SH-SY5Y (cell line): ENCODE results near the gene AP2S1.

Source experiments
- GATA2 ChIP-seq: IDR thresholded peaks from 2 replicates; pipeline ENCODE4 v1.6.1; 2011; ENCODE audit warnings: mild to moderate bottlenecking, low read depth, low read length
- GATA3 ChIP-seq: IDR thresholded peaks from 2 replicates; pipeline ENCODE4 v1.6.1; 2011; ENCODE audit warnings: low read depth, mild to moderate bottlenecking, low read length, moderate library complexity

AP2S1 gene

DNA sequence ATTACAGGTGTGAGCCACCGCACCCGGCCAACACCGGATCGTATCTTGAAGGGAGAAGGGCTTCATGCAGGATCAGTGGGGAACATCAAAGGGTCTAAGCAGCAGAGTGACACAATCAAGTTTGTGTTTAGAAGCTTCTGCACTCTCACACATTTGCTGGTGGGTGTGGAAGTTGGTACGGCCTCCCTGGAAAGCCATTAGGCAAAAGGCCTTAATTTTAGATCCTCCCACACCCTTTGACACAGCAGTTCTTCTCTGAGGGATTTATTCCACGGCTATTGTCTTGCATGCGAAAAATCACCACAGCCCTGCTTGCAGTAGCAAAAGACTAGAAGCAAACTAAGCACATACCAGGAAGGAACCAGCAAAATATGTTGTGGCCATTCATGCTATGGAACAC, 44.0 kb downstream of the AP2S1 start:
- no peak for TF ChIP-seq GATA2

DNA sequence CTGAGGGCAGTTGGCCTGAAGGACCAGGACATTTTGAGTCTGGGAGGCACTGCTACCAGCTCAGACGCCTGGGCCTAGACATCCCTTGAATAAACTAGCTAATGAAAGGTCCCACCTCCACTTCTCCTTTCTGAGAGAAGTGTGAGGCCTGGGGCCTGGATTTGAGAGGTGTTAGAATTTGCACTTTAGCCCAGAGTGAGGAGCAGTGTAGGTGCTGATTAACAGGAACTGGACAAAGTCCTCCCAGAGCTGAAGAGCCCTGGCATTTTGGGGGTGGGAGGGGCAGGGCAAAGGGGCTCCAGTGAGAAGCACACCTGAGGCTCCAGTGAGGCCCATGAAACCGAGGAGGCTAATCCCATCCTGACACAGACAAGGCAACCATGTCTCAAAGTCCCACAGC, 47.1 kb downstream of the AP2S1 start:
- TF ChIP-seq GATA3, result no peak
- TF ChIP-seq GATA2, result no peak

- TF ChIP-seq GATA3 (no peak), GATA2 (no peak)
These were observed 48.5 kb downstream of the AP2S1 start for GRCh38 chr19:46802152-46802551.

DNA sequence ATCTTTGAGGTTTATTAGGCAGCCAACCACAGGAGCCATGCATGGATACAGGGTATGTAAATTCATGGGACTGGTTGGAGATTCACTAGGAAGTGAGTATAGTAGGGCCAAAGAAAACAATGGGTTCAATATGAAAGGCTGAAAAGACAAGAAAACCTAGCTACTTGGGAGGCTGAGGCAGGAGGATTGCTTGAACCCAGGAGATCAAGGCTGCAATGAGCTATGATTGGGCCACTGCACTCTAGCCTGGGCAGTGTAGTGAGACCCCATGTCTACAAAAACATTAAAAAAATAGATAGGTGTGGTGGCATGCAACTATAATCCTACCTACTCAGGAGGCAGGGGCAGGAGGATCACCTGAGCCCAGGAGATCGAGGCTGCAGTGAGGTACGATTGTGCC, 51.9 kb downstream of the AP2S1 start:
- TF ChIP-seq GATA2, result no peak
- TF ChIP-seq GATA3, result no peak

DNA sequence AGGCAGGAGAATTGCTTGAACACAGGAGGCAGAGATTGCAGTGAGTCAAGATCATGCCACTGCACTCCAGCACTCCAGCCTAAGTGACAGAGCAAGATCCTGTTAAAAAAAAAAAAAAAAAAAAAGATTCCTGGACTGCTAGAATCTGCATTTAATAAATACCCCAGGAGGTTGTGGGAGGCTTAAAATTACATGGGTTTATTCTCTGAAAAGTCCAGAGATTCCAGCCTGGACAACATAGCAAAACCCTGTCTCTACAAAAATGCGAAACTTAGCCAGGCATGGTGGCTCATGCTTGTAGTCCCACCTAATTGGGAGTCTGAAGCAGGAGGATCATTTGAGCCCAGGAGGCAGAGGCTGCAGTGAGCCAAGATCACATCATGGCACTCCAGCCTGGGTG, 52.8 kb downstream of the AP2S1 start:
- TF ChIP-seq GATA3, result no peak

DNA sequence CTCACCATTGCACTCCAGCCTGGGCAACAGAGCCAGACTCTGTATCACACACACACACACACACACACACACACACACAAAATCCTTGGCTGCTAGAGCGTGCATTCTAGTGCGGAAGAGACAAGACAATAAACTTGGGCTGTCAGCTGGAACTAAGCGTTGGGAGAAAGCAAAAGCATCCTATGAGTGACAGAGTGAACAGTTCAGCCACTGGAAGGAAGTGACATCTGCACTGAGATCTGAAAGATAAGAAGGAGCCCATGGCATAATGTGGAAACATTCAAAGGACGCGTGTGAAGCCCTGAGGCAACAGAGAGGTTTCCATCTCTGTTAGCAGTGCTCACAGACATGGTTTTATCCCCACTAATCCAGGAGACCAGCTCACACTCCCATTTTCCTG, 58.7 kb downstream of the AP2S1 start:
- TF ChIP-seq GATA3, result peak; percentile 86
- peak; percentile 95 for TF ChIP-seq GATA2

DNA sequence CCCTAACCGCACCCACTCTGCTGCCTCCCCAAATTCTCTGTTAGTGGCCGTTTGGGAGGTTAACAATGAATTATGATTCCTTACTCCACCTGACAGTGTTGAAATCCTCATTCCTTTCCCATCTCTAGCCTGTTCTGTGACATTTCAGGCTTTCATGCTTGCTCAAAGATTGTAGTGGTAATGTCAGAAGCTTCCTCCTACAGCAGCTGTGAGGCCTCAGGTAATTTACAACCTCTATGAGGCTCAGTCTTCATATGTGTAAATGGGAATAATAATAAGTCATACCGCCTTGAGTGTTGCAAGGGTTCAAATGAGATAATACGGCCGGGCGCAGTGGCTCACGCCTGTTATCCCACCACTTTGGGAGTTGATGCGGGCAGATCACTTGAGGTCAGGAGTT, 61.3 kb downstream of the AP2S1 start:
- TF ChIP-seq GATA2 (no peak), GATA3 (no peak)

DNA sequence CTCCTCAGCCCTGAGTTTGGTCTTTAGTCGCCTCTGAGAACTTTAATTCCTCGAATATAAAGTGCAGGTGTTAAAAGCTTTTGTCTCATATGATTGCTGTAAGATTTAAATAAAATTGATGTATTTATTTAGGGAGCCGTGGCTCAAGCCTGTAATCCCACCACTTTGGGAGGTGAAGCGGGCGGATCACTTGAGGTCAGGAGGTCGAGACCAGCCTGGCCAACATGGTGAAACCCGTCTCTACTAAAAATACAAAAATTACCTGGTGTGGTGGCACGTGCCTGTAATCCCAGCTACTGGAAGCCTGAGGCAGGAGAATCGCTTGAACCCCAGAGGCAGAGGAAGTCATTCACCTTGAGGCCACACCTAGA, 61.7 kb downstream of the AP2S1 start:
- TF ChIP-seq GATA3 (no peak), GATA2 (no peak)

DNA sequence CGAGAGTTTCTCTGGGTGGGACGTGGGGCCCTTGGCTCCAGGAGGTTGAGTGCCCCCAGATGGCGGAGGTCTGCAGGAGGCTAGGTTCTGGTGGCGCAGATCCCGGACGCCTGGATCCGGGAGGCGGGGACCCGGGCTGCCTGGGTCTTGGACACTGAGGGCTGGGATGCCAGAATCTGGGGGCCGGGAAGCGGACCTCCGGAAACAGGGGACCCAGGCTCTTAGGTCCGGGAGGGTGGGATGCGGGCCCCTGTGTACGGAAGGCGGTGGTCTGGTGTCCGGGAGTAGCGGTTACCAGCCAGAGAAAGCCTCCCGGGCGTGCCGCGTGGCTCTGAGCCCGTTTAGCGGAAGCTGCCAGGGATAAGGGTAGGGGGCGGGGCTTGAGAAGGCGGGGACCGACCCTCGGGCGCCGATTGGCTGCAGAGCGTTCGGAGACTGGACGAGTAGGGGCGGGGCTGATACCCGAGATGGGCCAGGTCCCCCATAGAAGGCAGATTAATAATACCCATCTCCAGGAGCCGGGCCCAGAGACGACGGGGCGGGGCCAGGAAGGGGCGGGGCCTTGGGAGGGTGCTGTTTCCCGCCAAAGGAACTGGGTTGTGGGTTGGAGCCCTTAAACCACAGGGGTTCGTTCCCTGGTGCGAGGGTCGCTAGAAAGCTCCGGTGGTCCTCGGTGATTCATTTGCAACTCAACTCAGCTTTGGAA, 62.2 kb downstream of the AP2S1 start, which contains the start of gene SLC1A5:
Gene SLC1A5, minus strand, starts transcription at position 333 of the 706 bp plus-strand sequence. CDS start 629 bp downstream, outside the sequence.
- no peak for TF ChIP-seq GATA3
- 0 out of 2 replicates have a peak, but pooled peaks have one; percentile 15 for TF ChIP-seq GATA2
